GM21526 (cell line): Measurements from ENCODE around the gene KRTAP13-2.

Source experiments
- ATAC-seq: cut with Tn5 transposase; IDR thresholded peaks from one replicate; pipeline ENCODE4 v1.9.1; 2021; ENCODE audit warnings: moderate library complexity; ENCODE audit not compliant: unreplicated experiment, low FRiP score

Gene KRTAP13-2

GRCh38 chr21:30329203-30329875, 42.7 kb downstream of the KRTAP13-2 start:
- no peak for ATAC-seq

DNA sequence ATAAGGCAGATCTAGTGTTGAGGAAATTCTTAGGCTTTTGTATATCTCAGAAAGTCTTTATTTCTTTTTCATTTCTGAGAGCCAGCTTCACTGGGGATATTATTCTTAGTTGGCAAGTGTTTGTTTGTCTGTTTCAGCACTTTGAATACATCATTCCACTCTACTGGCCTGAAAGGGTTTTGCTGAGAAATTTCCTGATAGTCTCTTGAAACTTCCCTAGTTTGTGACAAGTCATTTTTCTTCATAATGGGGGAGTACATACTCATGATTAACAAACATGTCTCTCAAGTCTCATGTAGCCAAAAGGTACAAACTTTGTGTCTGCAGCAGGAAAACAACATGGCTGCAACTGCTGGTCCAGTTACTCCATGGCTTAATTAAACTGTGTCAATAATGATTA, 45.7 kb downstream of the KRTAP13-2 start:
- ATAC-seq, result no peak
